IPS DF 6.9 (cell line): ENCODE measurements around the gene RARRES2.

ENCODE experiments used
- DNase-seq: peaks from one replicate; pipeline ENCODE4 v3.0.0-alpha.2; 2013; ENCODE audit warnings: low read depth, low spot score
- H3K27ac ChIP-seq: one replicate; pipeline ENCODE4 v1.5.1; 2013; ENCODE audit warnings: low read length, control low read depth
- H3K27me3 ChIP-seq: 2 replicates; pipeline ENCODE4 v1.6.1; 2013; ENCODE audit warnings: mild to moderate bottlenecking, low read length; ENCODE audit not compliant: control insufficient read depth, insufficient read depth
- H3K36me3 ChIP-seq: 2 replicates; pipeline ENCODE4 v1.6.1; 2013; ENCODE audit warnings: low read length; ENCODE audit not compliant: control insufficient read depth, insufficient read depth
- H3K4me1 ChIP-seq: 2 replicates; pipeline ENCODE4 v1.6.1; 2013; ENCODE audit warnings: low read length; ENCODE audit not compliant: control insufficient read depth, insufficient read depth
- H3K4me3 ChIP-seq: 2 replicates; pipeline ENCODE4 v1.5.1; 2013; ENCODE audit warnings: mild to moderate bottlenecking, low read length
- H3K9me3 ChIP-seq: 2 replicates; pipeline ENCODE4 v1.6.1; 2013; ENCODE audit warnings: low read length, inconsistent platforms; ENCODE audit not compliant: control insufficient read depth, insufficient read depth
- WGBS: extraction: QIAGEN DNeasy Blood & Tissue Kit; methylation state at CpG from one replicate; pipeline ENCODE4 v1.1.7; 2013; ENCODE audit warnings: mixed read lengths, missing lambda C conversion rate; ENCODE audit not compliant: insufficient read length, insufficient coverage; 5-methylcytosine and 5-hydroxymethylcytosine counted together

Gene RARRES2

DNA sequence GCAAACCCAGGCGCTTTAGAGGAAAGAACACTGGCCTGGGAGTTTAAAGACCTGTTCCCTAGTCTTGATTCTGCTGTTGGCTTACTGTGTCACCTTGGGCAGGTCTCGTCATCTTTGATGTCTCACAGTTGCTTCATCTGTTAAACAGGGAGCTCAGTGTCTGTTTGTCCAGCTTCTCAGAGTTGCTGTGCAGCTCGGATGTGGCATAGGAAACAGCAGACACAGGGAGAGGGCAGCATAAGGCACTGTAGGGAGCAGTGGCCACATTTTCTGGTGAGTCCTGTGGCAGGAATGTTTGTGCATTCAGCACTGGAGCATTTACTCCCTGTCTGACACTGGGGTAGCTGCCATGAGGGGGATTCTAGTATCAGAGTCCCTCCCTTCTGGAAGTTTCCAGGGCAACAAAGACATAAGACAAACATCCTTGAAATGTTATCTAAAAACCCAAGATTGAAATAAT, 29.2 kb upstream of the RARRES2 start:
- H3K4me3 ChIP-seq = no peak overlapping the region
- no peak for DNase-seq
- WGBS = no CpG with 5 or more reads among the region's 3 CpGs
- H3K9me3 ChIP-seq = no peaks in the 10 kb centered on the region
- no peak overlapping the region for H3K27ac ChIP-seq
- peaks cover 31% of the 10 kb centered on the region for H3K36me3 ChIP-seq
- peaks cover 10% of the 10 kb centered on the region for H3K4me1 ChIP-seq
- H3K27me3 ChIP-seq = no peaks in the 10 kb centered on the region

DNA sequence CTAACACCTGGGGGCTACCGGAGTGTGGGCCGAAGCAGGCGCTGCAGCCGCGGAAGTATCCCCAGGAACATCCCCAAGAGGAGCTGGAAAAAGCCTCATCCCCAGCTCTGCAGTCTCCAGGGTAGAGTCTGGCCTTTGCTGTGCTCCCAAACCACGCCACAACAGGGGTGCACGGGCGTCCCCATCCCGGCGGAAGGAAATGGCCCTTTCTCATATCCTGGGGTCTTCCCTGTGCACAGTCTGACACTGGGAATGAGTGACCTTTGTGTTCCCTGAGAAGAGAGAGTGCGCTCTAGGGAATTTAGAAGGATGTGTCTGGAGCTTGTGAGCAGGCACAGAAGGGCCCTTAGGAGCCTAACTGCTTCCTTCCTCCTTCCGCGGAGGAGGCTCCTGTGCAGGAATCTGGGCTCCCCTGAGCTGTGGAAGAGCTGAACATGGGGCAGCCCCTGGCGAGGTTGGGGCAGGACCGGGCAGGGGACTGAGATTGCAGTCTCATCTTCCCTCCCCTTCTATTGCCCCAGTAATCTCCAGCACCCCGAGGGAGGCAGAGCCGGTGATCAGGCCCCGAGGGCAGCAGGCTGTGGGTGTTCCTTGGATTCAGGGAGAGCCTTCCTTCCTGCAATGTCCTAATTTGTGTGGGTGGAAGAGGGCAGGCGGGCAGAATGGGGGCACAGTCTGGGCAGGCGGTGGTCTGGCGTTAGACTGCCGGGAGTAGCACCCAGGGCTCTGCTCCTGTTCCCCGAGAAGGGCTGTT, 28.5 kb upstream of the RARRES2 start:
- Histone ChIP-seq H3K36me3 (peaks cover 31% of the 10 kb centered on the region), H3K4me3 (peak overlapping the region; percentile 88; the same call in 1 of the 2 replicates)
- no CpG with 5 or more reads among the region's 23 CpGs for WGBS

DNA sequence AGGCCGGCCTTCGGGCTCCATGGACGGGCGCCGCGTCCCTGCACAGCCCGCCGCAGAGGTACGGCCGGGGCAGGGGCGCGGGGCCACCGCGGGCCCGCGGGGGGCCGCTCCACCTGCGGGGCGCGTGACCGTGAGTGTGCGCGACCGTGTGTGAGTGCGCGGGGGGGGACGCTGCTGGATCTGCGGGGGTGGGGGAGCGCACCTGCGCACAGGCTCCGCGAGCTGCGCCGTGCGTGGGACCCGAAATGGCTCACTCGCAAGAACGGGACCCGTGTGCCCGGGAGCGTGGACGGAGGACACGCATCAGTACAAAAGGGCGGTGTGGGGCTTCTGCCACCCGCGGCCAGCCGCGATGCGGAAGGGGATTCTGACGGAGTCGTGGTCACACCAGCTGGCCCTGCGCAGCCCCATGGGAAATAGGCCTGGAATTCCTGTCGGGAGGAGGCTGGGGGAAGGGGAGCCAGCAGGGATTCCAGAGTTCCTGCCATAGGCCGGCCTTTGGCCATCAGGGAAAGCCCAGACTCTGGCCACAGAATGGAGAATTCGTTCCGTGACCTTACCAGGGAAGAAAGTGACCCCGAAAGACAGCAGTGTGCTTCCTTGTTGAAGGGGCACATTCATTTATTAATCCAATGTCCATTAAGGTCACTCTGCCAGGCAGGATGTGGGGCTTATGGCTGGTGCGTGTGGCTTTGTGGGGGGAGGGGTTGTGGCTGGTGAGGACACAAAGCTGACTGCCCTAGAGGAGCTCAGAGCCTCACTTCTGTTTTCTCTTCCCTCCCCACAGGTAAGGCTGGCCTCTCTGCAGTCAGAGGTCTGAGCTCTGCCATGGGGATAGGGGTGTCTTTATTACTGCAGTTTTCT, 27.7 kb upstream of the RARRES2 start:
- peaks cover 29% of the 10 kb centered on the region for H3K36me3 ChIP-seq
- WGBS = no CpG with 5 or more reads among the region's 58 CpGs
- no peaks in the 10 kb centered on the region for H3K9me3 ChIP-seq
- DNase-seq = no peak
- no peaks in the 10 kb centered on the region for H3K27me3 ChIP-seq
- no peak overlapping the region for H3K27ac ChIP-seq
- peaks cover 10% of the 10 kb centered on the region for H3K4me1 ChIP-seq
- peak overlapping the region; percentile 88 for H3K4me3 ChIP-seq

More for the DNA sequence above, 28.5 kb upstream of the RARRES2 start:
- no peak overlapping the region for H3K27ac ChIP-seq
- H3K9me3 ChIP-seq = no peaks in the 10 kb centered on the region
- peaks cover 10% of the 10 kb centered on the region for H3K4me1 ChIP-seq
- DNase-seq = no peak
- no peaks in the 10 kb centered on the region for H3K27me3 ChIP-seq

DNA sequence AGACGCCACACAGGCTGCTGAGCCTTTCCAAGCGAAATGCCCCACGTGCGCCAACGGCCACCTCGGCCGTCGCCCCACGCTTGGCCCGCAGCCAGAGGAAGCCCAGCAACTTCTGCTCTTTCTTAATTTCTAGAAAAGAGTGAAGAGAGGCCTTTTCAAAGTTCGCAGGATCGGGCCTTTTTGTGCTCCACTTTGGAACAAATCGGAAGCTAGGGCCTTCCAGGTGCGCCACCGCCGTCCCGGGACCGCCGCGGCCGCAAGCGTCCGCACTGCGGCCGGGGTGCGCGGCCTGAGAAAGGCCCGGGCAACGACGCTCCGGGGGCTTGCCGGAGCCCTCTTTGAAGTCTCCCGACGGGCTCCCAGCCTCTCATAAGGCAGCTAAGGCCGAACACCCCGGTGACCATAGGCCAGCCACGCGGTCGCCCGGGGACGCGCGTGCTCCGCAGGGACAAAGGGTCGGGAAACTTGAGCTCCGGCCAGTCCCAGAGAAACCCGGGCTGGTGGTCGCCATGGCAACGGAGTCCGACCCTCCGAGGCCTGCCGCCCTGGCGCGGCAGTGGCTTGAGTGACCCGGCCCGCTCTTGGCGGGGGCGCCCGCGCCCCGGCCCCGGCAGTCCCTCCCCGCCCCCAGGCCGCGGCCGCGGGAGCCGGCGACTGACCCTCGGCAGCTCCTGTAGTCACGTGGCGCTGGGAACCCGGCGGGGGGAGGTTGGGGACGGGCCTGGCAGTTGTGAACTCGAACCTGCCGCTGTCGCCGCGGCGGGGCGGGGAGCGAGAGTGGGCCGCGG, 26.9 kb upstream of the RARRES2 start, which contains the start of gene REPIN1:
Gene REPIN1 (plus strand): TSS at position 727 of the 788 bp plus-strand sequence. CDS start 890 bp downstream, outside the sequence.
- Histone ChIP-seq H3K27ac (no peak within 1 kb of the TSS), H3K9me3 (no peaks in the 10 kb centered on the region), H3K4me1 (peaks cover 10% of the 10 kb centered on the region), H3K4me3 (peak within 1 kb of the TSS; percentile 88), H3K27me3 (no peaks in the 10 kb centered on the region), H3K36me3 (peaks cover 26% of the 10 kb centered on the region)
- DNase-seq = no peak
- WGBS = no CpG with 5 or more reads among the region's 85 CpGs

GRCh38 chr7:150367677-150368095, 26.3 kb upstream of the RARRES2 start:
- Histone ChIP-seq H3K4me3 (peak overlapping the region; percentile 88; the same call in 1 of the 2 replicates), H3K36me3 (peaks cover 21% of the 10 kb centered on the region), H3K4me1 (peaks cover 12% of the 10 kb centered on the region), H3K9me3 (no peaks in the 10 kb centered on the region), H3K27me3 (no peaks in the 10 kb centered on the region), H3K27ac (no peak overlapping the region)
- no peak for DNase-seq
- no CpG with 5 or more reads among the region's 8 CpGs for WGBS

DNA sequence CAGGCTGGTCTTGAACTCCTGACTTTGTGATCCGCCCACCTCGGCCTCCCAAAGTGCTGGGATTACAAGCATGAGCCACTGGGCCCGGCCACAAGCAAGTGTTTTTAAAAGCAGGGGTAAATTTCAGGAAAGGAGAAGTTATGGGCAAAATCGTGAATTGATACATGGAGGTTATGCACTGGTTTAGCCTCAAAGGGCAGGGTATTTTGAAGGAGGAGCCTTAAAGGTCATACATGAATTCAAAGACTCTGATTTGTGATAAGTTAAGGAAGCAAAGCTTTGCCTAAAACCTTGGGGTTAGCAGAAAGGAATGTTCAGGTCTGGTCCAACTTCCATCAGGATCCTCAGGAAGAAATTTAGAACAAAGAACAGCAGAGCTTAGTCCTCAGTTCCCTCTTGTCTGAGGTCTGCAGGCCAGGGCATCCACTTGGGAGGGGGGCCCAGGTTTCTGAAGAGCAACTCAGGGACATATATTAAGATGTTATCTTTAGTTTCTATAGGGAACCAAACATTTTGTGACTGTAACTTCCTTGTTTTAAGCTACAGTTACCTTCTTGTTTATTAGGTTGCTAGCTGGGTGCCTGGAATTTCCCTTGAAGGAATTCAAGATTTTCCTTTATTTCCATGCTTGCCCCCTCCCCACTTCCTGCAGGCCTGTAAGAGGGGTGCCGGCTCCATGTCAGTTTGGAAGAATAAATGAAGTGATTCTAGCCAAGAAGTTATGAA, 24.4 kb upstream of the RARRES2 start:
- Histone ChIP-seq H3K9me3 (no peaks in the 10 kb centered on the region), H3K27me3 (no peaks in the 10 kb centered on the region), H3K4me3 (no peak overlapping the region), H3K36me3 (peaks cover 4% of the 10 kb centered on the region; the same call in 1 of the 2 replicates), H3K4me1 (peaks cover 16% of the 10 kb centered on the region), H3K27ac (no peak overlapping the region)
- no peak for DNase-seq
- WGBS = no CpG with 5 or more reads among the region's 5 CpGs

DNA sequence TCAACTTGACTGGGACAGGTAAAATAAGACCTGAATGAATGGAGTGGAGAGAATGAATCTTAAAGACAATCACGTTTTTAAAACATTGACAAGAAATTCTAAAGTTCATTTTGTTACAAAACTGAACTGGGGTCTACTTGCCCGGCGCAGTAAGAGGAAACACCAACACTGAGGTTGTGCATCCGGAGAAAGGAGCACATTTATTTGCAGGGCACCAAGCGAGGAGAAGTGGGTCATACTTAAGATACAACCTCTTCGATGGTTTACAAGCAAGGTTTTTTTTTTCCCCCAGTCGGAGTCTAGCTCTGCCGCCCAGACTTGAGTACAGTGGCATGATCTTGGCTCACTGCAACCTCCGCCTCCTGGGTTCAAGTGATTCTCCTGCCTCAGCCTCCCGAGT, 23.8 kb upstream of the RARRES2 start:
- peaks cover 15% of the 10 kb centered on the region for H3K4me1 ChIP-seq

GRCh38 chr7:150363872-150364271, 22.4 kb upstream of the RARRES2 start:
- H3K4me3 ChIP-seq = no peak overlapping the region
- no peak overlapping the region for H3K27ac ChIP-seq
- H3K4me1 ChIP-seq = peaks cover 9% of the 10 kb centered on the region
- whole genome bisulfite sequencing = no CpG with 5 or more reads among the region's 5 CpGs
- H3K27me3 ChIP-seq = no peaks in the 10 kb centered on the region
- no peaks in the 10 kb centered on the region for H3K36me3 ChIP-seq
- no peak for DNase-seq
- H3K9me3 ChIP-seq = no peaks in the 10 kb centered on the region

More for the DNA sequence above, 23.8 kb upstream of the RARRES2 start:
- H3K27me3 ChIP-seq = no peaks in the 10 kb centered on the region
- H3K4me3 ChIP-seq = no peak overlapping the region
- no peaks in the 10 kb centered on the region for H3K9me3 ChIP-seq
- H3K36me3 ChIP-seq = 0 out of 2 replicates have a peak, but pooled peaks cover 2% of the 10 kb centered on the region
- no peak overlapping the region for H3K27ac ChIP-seq
- DNase-seq = no peak
- no CpG with 5 or more reads among the region's 10 CpGs for WGBS

GRCh38 chr7:150363370-150363769, 21.9 kb upstream of the RARRES2 start:
- no CpG with 5 or more reads among the region's 4 CpGs for WGBS
- no peak overlapping the region for H3K27ac ChIP-seq
- no peaks in the 10 kb centered on the region for H3K27me3 ChIP-seq
- DNase-seq = no peak
- H3K4me1 ChIP-seq = peaks cover 9% of the 10 kb centered on the region
- no peak overlapping the region for H3K4me3 ChIP-seq
- no peaks in the 10 kb centered on the region for H3K9me3 ChIP-seq
- H3K36me3 ChIP-seq = no peaks in the 10 kb centered on the region
